Ishikawa (cell line): Measurements from ENCODE around the gene P2RY12.

Experiments
- CEBPB ChIP-seq: IDR thresholded peaks from 2 replicates; pipeline ENCODE4 v1.6.1; 2012
- CREB1 ChIP-seq: IDR thresholded peaks from 2 replicates; pipeline ENCODE4 v1.6.1; 2012; ENCODE audit warnings: low read depth
- EGR1 ChIP-seq: IDR thresholded peaks from 2 replicates; pipeline ENCODE4 v1.6.1; 2012
- EP300 ChIP-seq: IDR thresholded peaks from 2 replicates; pipeline ENCODE4 v1.6.1; 2012; ENCODE audit warnings: borderline replicate concordance
- FOXM1 ChIP-seq: IDR thresholded peaks from 2 replicates; pipeline ENCODE4 v1.6.1; 2012; ENCODE audit warnings: low read depth, borderline replicate concordance
- MAX ChIP-seq: IDR thresholded peaks from 2 replicates; pipeline ENCODE4 v1.6.1; 2012
- NFIC ChIP-seq: IDR thresholded peaks from 2 replicates; pipeline ENCODE4 v1.6.1; 2012
- RAD21 ChIP-seq: IDR thresholded peaks from 2 replicates; pipeline ENCODE4 v1.6.1; 2012; ENCODE audit warnings: low read depth
- REST ChIP-seq: IDR thresholded peaks from 2 replicates; pipeline ENCODE4 v1.6.1; 2012; ENCODE audit warnings: low read depth, mild to moderate bottlenecking
- TAF1 ChIP-seq: IDR thresholded peaks from 2 replicates; pipeline ENCODE4 v1.6.1; 2012; ENCODE audit warnings: low read depth, mild to moderate bottlenecking
- TCF12 ChIP-seq: IDR thresholded peaks from 2 replicates; pipeline ENCODE4 v1.6.1; 2012; ENCODE audit warnings: low read depth
- TEAD4 ChIP-seq: IDR thresholded peaks from 2 replicates; pipeline ENCODE4 v1.6.1; 2012
- USF1 ChIP-seq: IDR thresholded peaks from 2 replicates; pipeline ENCODE4 v1.6.1; 2012
- YY1 ChIP-seq: IDR thresholded peaks from 2 replicates; pipeline ENCODE4 v1.6.1; 2012; ENCODE audit warnings: low read depth
- ZBTB7A ChIP-seq: IDR thresholded peaks from 2 replicates; pipeline ENCODE4 v1.6.1; 2012; ENCODE audit warnings: low read depth

Gene P2RY12

GRCh38 chr3:151394611-151395010 lies 10.1 kb upstream of the P2RY12 start:
- no peak for TF ChIP-seq EP300
- no peak for TF ChIP-seq EGR1
- TF ChIP-seq CEBPB = no peak
- no peak for TF ChIP-seq NFIC
- TF ChIP-seq ZBTB7A = no peak
- TF ChIP-seq TAF1 = no peak
- TF ChIP-seq REST = no peak
- no peak for TF ChIP-seq MAX
- TF ChIP-seq CREB1 = no peak
- no peak for TF ChIP-seq TEAD4

- TF ChIP-seq CEBPB (no peak), TEAD4 (no peak), REST (no peak), YY1 (no peak), USF1 (no peak)
Observed at GRCh38 chr3:151393941-151394340, 9.4 kb upstream of the P2RY12 start.

- no peak for TF ChIP-seq NFIC
Observed at GRCh38 chr3:151393146-151393830, 8.7 kb upstream of the P2RY12 start.

- TF ChIP-seq EGR1 (no peak), TEAD4 (no peak), YY1 (no peak), MAX (no peak), CREB1 (no peak), ZBTB7A (no peak)
Observed at GRCh38 chr3:151391720-151392119, 7.2 kb upstream of the P2RY12 start.

GRCh38 chr3:151387842-151388241 lies 3.3 kb upstream of the P2RY12 start:
- TF ChIP-seq MAX = no peak
- no peak for TF ChIP-seq ZBTB7A
- TF ChIP-seq TCF12 = no peak
- TF ChIP-seq FOXM1 = no peak

- no peak for TF ChIP-seq TAF1
- TF ChIP-seq RAD21 = no peak
- TF ChIP-seq EP300 = no peak
- no peak for TF ChIP-seq USF1
Observed at GRCh38 chr3:151387432-151387831, 2.9 kb upstream of the P2RY12 start.

GRCh38 chr3:151386056-151386455 lies 1.5 kb upstream of the P2RY12 start:
- TF ChIP-seq EGR1 = no peak
- no peak for TF ChIP-seq YY1
- no peak for TF ChIP-seq TEAD4
- TF ChIP-seq USF1 = no peak
- TF ChIP-seq CEBPB = no peak
- no peak for TF ChIP-seq TCF12
- TF ChIP-seq REST = no peak
- TF ChIP-seq NFIC = no peak
- no peak for TF ChIP-seq RAD21
- no peak for TF ChIP-seq TAF1
